Measurements from ENCODE around the gene GNE. TPM values are rescaled to one million over a fixed set of nuclear protein-coding genes. Genes with fewer than 3 reads are reported as not detected.

GNE gene
- total and polyA plus RNA-seq, 2 of the 8 experiments (the other 6 are each of a cell fraction or from before 2014, with no cell fraction given) = 5.1 to 11.1 TPM

GRCh38 chr9:36292641-36293040, 34.4 kb upstream of the GNE start:
- peak overlapping the region; percentile 29; the same call in 1 of the 2 replicates for H2BK12ac ChIP-seq (ENCODE audit: low read depth, low read length)
- no peak overlapping the region for H3K27ac ChIP-seq (ENCODE audit: low read depth, low read length)
- H2AK5ac ChIP-seq (ENCODE audit: low read depth, low read length) = peak overlapping the region; percentile 70; the same call in 1 of the 2 replicates
- peaks cover 0 to 6% (median 2%) of the 10 kb centered on the region in 4 experiments; a peak in 4 of 7 replicates for H3K4me1 ChIP-seq (replicated peaks in 1 of 4; ENCODE audit: control insufficient read depth in 3 of 4, insufficient read depth in 4 of 4, low read length in 3 of 4)
- no peak overlapping the region for H3K23ac ChIP-seq (ENCODE audit: insufficient read length)
- no peak overlapping the region for H3K4ac ChIP-seq (replicated peaks; ENCODE audit: insufficient read length, low read depth, low read length)
- H2AFZ ChIP-seq (ENCODE audit: low read length) = peak overlapping the region; percentile 35; the same call in 1 of the 2 replicates
- H2BK5ac ChIP-seq (ENCODE audit: low read depth, low read length) = no peak overlapping the region
- H4K20me1 ChIP-seq (replicated peaks in 1 of 2; ENCODE audit: control insufficient read depth in 1 of 2, insufficient read depth in 2 of 2, low read length in 2 of 2) = no peaks in the 10 kb centered on the region
- peak overlapping the region in 1 of 4 experiments; percentile 28; a peak in 1 of 7 replicates for H3K9ac ChIP-seq (replicated peaks in 1 of 4; ENCODE audit: extremely low read depth in 1 of 4, low read depth in 3 of 4, low read length in 3 of 4)
- WGBS, 2 experiments (ENCODE audit: extremely low coverage in 1 of 2, insufficient coverage in 1 of 2, insufficient read length in 1 of 2, insufficient replicate concordance in 2 of 2, low coverage in 1 of 2, low lambda C conversion rate in 2 of 2, missing lambda C conversion rate in 1 of 2) = 75% methylated on average over 12 of the region's 12 CpGs; no CpG with 5 or more reads in 1 of the 2 experiments
- no peak overlapping the region for H3K4me2 ChIP-seq (ENCODE audit: insufficient read depth in 1 of 2, low read depth in 2 of 2, low read length in 2 of 2)
- no peak overlapping the region for H2BK120ac ChIP-seq (replicated peaks; ENCODE audit: low read depth, low read length)
- no peaks in the 10 kb centered on the region for H3K9me3 ChIP-seq (ENCODE audit: insufficient read depth in 2 of 2, low read depth in 1 of 2, low read length in 1 of 2)
- no peak overlapping the region for H4K91ac ChIP-seq (replicated peaks; ENCODE audit: insufficient read length, low read length)
- POLR2A ChIA-PET (ENCODE audit: partially characterized antibody) = no interaction called here
- no peaks in the 10 kb centered on the region for H3K79me2 ChIP-seq (ENCODE audit: control insufficient read depth in 1 of 2, insufficient read depth in 2 of 2, low read length in 2 of 2)
- no peak overlapping the region for H4K5ac ChIP-seq (ENCODE audit: insufficient read length, low read depth, low read length)
- CTCF ChIA-PET (ENCODE audit: partially characterized antibody) = interaction anchor here (0.9 to 3.1 kb wide), 2 partner anchors 13 to 446 kb away, joined by 3 to 11 read pairs; no protein-coding TSS in a partner anchor
- no peak overlapping the region for H3K18ac ChIP-seq (ENCODE audit: extremely low read depth, low read length)
- no peak for FAIRE-seq
- H3K23me2 ChIP-seq (ENCODE audit: low read depth, low read length) = no peaks in the 10 kb centered on the region
- H3K79me1 ChIP-seq (ENCODE audit: low read depth, low read length) = no peaks in the 10 kb centered on the region
- 0 out of 2 replicates have a peak, but pooled peaks have one; percentile 41 for TF ChIP-seq TAF1 (IDR thresholded peaks at IDR 0.05; ENCODE audit: low read depth, low read length)
- peak; percentile 22 to 41 (median 29); a peak in 3 of 4 replicates for TF ChIP-seq CTCF (IDR thresholded peaks at IDR 0.05; ENCODE audit: control extremely low read depth in 1 of 3, insufficient read depth in 1 of 3, low read depth in 1 of 3, low read length in 3 of 3)
- TF ChIP-seq SRF (IDR thresholded peaks at IDR 0.05; ENCODE audit: low read depth, low read length) = no peak
- no peak for TF ChIP-seq CBX5 (IDR thresholded peaks at IDR 0.05; ENCODE audit: low read depth, low read length)
- TF ChIP-seq RAD21 (IDR thresholded peaks at IDR 0.05 in 1 of 2, conservative IDR thresholded peaks at IDR 0.05 in 1 of 2; ENCODE audit: low read depth in 2 of 2, low read length in 2 of 2) = peak in 1 of 2 experiments; percentile 30; a peak in 1 of 4 replicates
- no peak for TF ChIP-seq GABPA (IDR thresholded peaks at IDR 0.05; ENCODE audit: borderline replicate concordance, insufficient read depth, low read length)
- no peak overlapping the region for H2BK15ac ChIP-seq (ENCODE audit: low read length)
- no peak overlapping the region for H3K4me3 ChIP-seq (ENCODE audit: extremely low read depth in 1 of 4, insufficient read depth in 2 of 4, low read depth in 3 of 4, low read length in 4 of 4)
- H3K27me3 ChIP-seq (replicated peaks in 1 of 4; ENCODE audit: control insufficient read depth in 3 of 4, extremely low read depth in 1 of 4, insufficient read depth in 3 of 4, low read length in 3 of 4) = no peaks in the 10 kb centered on the region
- DNase-seq (ENCODE audit: low read depth in 1 of 2, low spot score in 2 of 2) = peak in 1 of 2 experiments; percentile 48
- H4K8ac ChIP-seq (ENCODE audit: extremely low read depth, insufficient read depth, low read length) = peak overlapping the region; percentile 54; the same call in 1 of the 2 replicates
- H3K36me3 ChIP-seq (ENCODE audit: control insufficient read depth in 2 of 4, insufficient read depth in 4 of 4, low read length in 3 of 4) = no peaks in the 10 kb centered on the region
- no peak overlapping the region for H3K14ac ChIP-seq (ENCODE audit: insufficient read length)
- H2BK20ac ChIP-seq (ENCODE audit: low read length) = no peak overlapping the region
- no peak overlapping the region for H3K56ac ChIP-seq (replicated peaks; ENCODE audit: insufficient read length, low read depth, low read length)

All from H1 (cell line).